Inflammatory macrophage (primary cell): Measurements from ENCODE around the gene ACSM5.
"Not testable (repeated sequence)": the region's sequence is repeated elsewhere in the genome, so short reads cannot be mapped to it uniquely, and the experiment has no call there.

Experiments used
- DNase-seq, 2 donors: peaks; one replicate each; pipeline ENCODE4 v3.0.0-alpha.2; 2020 to 2022

ACSM5 gene

GRCh38 chr16:20398603-20399002 lies 10.7 kb upstream of the ACSM5 start:
- no peak for DNase-seq

DNA sequence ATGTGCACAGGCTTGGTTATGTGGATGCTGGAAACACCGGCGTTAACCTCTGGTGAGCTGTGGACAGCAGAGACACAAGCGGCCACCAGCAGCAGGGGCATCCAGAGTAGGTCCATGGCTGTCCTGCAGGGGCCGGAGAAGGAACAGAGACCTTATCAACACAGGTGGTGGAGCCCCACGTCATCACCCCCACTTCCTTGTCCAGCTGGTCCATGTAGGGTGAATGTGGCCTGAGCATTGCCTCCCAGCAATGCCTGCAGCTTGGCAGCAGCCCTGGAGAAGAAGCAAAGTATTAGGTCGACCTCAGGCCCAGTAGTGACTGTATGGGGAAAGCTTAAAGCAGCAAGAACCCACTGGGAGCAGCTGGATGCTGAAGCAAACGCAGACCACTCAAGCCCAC lies 10.1 kb upstream of the ACSM5 start:
- DNase-seq, result no peak

DNA sequence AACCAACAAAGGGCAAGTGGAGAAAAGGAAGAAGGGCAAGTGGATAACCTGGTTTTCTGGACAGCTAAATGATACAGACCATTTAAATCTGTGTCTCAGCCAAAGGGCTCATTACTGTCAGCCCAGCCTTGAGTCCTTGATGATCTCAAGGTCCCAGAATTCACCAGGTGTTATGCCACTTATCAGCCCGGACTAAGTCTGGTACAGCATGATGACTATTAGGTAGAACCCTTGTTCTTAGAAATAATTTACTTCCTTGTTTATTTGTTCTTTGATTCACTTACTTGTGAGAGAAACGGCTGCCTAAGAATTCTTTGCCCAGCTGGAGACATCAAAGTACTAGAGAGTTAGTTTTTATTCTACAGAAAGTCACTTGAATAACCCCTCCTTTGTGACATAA lies 8.3 kb upstream of the ACSM5 start:
- DNase-seq, result no peak

DNA sequence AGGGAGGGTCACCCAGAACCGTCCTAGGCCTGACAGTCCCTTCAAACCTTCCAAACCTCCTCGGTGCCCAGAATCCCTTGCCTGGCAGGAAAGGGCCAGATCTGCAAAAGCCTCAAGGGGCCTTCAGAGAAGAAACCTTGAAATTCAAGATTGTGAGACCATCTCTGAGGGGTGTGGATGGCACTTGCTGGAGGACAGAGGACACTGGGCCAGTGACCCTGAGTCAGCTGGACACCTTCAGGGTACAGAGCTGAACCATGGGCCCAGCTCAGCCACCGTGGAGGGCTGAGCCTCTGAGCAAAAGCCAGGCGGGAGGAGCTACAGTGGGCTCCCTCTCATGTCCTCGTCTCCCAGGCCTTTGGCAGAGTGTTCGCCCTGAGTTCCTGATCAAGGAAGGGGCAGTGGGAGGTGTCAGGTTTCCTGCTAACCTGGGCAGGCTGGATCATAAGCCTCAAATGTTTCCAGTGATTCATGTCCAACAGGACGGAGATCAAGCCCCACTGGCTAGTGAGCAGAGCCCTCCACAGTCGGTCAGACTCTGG lies 7.8 kb upstream of the ACSM5 start:
- DNase-seq, result no peak

DNA sequence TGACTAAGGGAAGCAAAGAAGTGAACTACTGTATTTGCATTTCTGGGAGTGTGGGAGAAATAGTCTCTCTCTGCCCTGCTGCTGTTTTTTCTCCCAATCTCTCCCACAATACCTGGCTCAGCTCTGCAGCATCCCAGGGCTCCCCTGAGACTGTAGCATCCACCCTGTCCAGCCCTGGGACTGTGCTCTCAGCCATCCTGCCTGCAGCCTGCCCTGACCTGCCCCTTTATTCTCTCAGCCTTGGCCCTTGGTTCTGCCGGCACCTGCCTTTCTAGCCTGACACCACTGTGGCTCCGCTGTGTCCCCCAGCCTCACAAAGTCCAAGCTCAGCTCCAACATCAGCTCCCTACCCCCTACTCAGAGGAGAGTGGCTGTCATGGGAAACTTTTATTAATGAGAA lies 6.7 kb upstream of the ACSM5 start:
- no peak for DNase-seq

GRCh38 chr16:20404637-20405036 lies 4.7 kb upstream of the ACSM5 start, which contains the start of gene PDILT:
TSS of gene PDILT (minus strand) at chr16:20404737. CDS start at chr16:20399300, 5,437 bp downstream.
- no peak for DNase-seq

DNA sequence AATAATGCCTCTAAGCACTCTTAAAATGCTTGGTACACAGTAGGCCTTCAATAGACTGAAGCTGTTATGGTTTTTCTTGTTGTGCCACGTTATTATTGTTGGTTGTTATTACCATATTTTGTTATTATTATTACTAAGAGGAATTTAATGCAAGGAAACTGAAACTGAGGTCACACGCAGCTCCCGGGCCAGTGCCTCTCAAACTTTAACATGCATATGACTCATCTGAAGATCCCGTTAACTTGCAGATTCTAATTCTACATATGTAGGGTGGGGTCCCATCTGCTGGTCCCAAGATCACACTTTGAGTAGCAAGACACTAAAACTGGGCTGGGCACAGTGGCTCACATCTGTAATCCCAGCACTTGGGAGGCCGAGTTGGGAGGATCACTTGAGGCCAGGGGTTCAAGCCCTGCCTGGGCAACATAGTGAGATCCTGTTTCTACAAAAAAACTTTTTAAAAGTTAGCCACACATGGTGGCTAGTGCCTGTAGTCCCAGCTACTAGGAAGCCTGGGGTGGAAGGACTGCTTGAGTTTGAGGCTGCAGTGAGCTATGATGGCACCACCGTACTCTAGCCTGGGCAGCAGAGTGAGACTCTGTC lies 888 bp downstream of the ACSM5 start:
- DNase-seq, result peak; percentile 52 to 54

- no peak for DNase-seq
These were observed 1.7 kb downstream of the ACSM5 start for GRCh38 chr16:20411055-20411454.

- DNase-seq, result no peak
These were observed 6.2 kb downstream of the ACSM5 start for GRCh38 chr16:20415541-20415940.

DNA sequence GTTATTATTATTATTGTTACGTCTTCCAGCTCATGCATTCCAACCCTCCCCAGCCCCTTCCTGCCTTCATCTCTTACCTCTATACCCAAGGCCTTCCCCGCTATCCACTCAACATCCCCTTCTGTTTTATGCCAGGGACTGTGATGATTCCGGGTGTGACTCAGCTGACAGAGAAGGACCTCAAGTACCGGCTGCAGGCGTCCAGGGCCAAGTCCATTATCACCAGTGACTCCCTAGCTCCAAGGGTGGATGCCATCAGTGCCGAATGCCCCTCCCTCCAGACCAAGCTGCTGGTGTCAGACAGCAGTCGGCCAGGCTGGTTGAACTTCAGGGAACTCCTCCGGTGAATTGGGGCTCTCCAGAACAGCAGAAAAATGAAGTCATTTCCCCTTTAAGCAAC lies 9.8 kb downstream of the ACSM5 start:
- DNase-seq, result not testable (repeated sequence)

DNA sequence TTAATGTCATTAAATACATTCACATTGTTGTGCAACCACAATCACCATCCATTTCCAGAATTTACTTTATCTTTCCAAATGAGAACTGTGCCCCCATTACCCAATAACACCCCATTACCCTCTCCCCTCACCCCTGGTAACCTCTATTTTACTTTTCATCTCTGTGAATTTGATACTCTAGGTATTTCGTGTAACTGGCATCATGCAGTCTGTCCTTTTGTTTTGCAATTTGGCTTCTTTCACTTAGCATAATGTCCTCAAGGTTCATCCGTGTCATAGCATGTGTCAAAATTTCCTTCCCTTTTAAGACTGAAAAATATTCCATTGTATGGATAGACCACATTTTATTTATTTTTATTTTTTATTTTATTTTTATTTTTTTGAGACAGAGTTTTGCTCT lies 12.4 kb downstream of the ACSM5 start:
- DNase-seq, result not testable (repeated sequence)

DNA sequence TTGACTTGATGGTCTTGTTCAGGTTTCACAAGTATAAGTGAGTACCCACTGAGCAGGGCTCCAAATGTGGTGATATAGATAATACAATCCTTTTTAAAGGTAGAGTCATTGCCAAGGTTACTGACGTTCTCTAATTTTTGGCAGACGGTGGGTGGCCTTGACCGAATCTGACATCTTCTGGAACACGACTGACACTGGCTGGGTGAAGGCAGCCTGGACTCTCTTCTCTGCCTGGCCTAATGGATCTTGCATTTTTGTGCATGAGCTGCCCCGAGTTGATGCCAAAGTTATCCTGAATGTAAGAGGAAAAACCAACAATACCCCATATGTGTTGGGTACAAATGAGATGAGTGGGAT lies 14.4 kb downstream of the ACSM5 start:
- DNase-seq, result not testable (repeated sequence)

GRCh38 chr16:20424129-20424866 lies 15.0 kb downstream of the ACSM5 start:
- no peak for DNase-seq

GRCh38 chr16:20427401-20427797 lies 18.1 kb downstream of the ACSM5 start:
- DNase-seq, result not testable (repeated sequence)

DNA sequence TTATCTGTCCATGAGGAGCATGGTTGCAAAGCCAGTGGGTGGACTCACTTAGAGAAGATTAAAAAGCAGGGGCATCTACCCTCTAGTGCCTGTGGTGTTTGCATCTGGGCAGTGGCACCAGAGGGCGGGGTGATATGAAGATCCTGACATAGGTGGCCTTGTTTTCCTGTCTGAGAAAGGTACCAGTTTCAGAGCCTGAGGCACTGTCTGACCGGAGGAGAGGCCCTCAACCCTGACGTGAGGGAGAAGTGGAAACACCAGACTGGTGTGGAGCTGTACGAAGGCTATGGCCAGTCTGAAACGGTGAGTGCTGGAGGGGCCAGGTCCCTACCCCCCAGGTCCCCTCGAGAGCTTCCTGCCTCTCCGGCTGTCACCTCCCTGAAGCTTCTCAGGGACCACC lies 20.2 kb downstream of the ACSM5 start:
- DNase-seq, result not testable (repeated sequence)

- not testable (repeated sequence) for DNase-seq
These were observed 21.1 kb downstream of the ACSM5 start for GRCh38 chr16:20430480-20430879.

- DNase-seq, result no peak
These were observed 21.6 kb downstream of the ACSM5 start for GRCh38 chr16:20430948-20431347.

- DNase-seq, result not testable (repeated sequence)
These were observed 29.6 kb downstream of the ACSM5 start for GRCh38 chr16:20438950-20439349.

- DNase-seq, result not testable (repeated sequence)
These were observed 30.5 kb downstream of the ACSM5 start for GRCh38 chr16:20439820-20440231.

DNA sequence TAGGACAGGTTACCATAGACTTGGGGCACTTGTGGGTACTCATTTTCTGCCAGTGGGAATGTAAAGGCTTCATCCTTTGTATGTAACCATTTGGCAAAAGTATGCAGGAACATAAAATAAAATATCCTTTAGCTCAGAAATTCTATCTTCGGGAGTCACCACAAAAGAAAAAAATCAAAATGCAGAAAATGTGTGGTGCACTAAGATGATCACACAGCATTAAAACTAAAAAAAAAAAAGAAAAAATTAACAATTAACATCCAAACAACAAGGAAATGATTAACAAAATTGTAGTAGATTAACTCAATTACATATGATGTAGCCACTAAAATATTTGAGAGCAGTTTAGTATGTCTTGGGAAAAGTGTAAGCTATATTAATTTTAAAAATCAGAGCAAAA lies 31.4 kb downstream of the ACSM5 start:
- DNase-seq, result not testable (repeated sequence)

- DNase-seq, result no peak
These were observed 31.9 kb downstream of the ACSM5 start for GRCh38 chr16:20441191-20441590.

GRCh38 chr16:20441859-20442258 lies 32.5 kb downstream of the ACSM5 start:
- DNase-seq, result not testable (repeated sequence)

GRCh38 chr16:20446652-20447393 lies 37.5 kb downstream of the ACSM5 start:
- not testable (repeated sequence) for DNase-seq
